Pons (tissue), 1 donor: Measurements from ENCODE around the gene PPIA.
A peak's percentile ranks its signal among the peaks of the same experiment; 100 is the strongest.
"Not testable (repeated sequence)": the region's sequence is repeated elsewhere in the genome, so short reads cannot be mapped to it uniquely, and the experiment has no call there.

Experiments used
- DNase-seq: peaks from one replicate; pipeline ENCODE4 v3.0.0-alpha.2; 2016; ENCODE audit warnings: low spot score

Gene PPIA

GRCh38 chr7:44787762-44788161 is 8.7 kb upstream of the PPIA start:
- DNase-seq, result no peak

- no peak for DNase-seq
These were observed 6.5 kb upstream of the PPIA start for GRCh38 chr7:44789990-44790389.

- no peak for DNase-seq
These were observed 4.9 kb upstream of the PPIA start for GRCh38 chr7:44791278-44792219.

GRCh38 chr7:44793919-44794318 is 2.6 kb upstream of the PPIA start:
- no peak for DNase-seq

GRCh38 chr7:44794331-44794730 is 2.1 kb upstream of the PPIA start:
- no peak for DNase-seq

GRCh38 chr7:44796034-44796503 is 412 bp upstream of the PPIA start:
- peak; percentile 31 for DNase-seq

GRCh38 chr7:44797329-44798258 is 1.1 kb downstream of the PPIA start:
- peak; percentile 92 for DNase-seq

GRCh38 chr7:44798649-44799305 is 2.3 kb downstream of the PPIA start:
- no peak for DNase-seq

- no peak for DNase-seq
These were observed 3.5 kb downstream of the PPIA start for GRCh38 chr7:44799939-44800338.

- DNase-seq, result no peak
These were observed 5.4 kb downstream of the PPIA start for GRCh38 chr7:44801890-44802289.

- DNase-seq, result no peak
These were observed 6.0 kb downstream of the PPIA start for GRCh38 chr7:44802418-44803025.

GRCh38 chr7:44803828-44804519 is 7.5 kb downstream of the PPIA start:
- not testable (repeated sequence) for DNase-seq

- no peak for DNase-seq
These were observed 9.5 kb downstream of the PPIA start for GRCh38 chr7:44805950-44806349.

GRCh38 chr7:44808914-44809393 is 12.5 kb downstream of the PPIA start:
- no peak for DNase-seq

GRCh38 chr7:44811093-44811492 is 14.6 kb downstream of the PPIA start:
- no peak for DNase-seq

GRCh38 chr7:44811571-44811970 is 15.1 kb downstream of the PPIA start:
- DNase-seq, result no peak

- DNase-seq, result no peak
These were observed 18.4 kb downstream of the PPIA start for GRCh38 chr7:44814919-44815318.

GRCh38 chr7:44819292-44819691 is 22.8 kb downstream of the PPIA start:
- DNase-seq, result no peak

GRCh38 chr7:44823255-44823781 is 26.8 kb downstream of the PPIA start:
- DNase-seq, result no peak

GRCh38 chr7:44824894-44825526 is 28.5 kb downstream of the PPIA start:
- no peak for DNase-seq
